Loucy (cell line): ENCODE results near the gene SQSTM1.

Experiments
- EZH2phosphoT487 ChIP-seq: fragments of 200-600 bp; IDR thresholded peaks from 2 replicates; pipeline ENCODE4 v1.6.1; 2018; ENCODE audit warnings: antibody characterized with exemption, mild to moderate bottlenecking, moderate library complexity, borderline replicate concordance
- TF ChIP-seq, protein P1 (sequence below): fragments of 200-600 bp; sonication (generic); conservative IDR thresholded peaks from 2 replicates; pipeline ENCODE4 v1.5.1; 2014; ENCODE audit warnings: mild to moderate bottlenecking, antibody characterized with exemption, low read length

- TF ChIP-seq, protein P1, sequence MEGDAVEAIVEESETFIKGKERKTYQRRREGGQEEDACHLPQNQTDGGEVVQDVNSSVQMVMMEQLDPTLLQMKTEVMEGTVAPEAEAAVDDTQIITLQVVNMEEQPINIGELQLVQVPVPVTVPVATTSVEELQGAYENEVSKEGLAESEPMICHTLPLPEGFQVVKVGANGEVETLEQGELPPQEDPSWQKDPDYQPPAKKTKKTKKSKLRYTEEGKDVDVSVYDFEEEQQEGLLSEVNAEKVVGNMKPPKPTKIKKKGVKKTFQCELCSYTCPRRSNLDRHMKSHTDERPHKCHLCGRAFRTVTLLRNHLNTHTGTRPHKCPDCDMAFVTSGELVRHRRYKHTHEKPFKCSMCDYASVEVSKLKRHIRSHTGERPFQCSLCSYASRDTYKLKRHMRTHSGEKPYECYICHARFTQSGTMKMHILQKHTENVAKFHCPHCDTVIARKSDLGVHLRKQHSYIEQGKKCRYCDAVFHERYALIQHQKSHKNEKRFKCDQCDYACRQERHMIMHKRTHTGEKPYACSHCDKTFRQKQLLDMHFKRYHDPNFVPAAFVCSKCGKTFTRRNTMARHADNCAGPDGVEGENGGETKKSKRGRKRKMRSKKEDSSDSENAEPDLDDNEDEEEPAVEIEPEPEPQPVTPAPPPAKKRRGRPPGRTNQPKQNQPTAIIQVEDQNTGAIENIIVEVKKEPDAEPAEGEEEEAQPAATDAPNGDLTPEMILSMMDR = no peak
- no peak for TF ChIP-seq EZH2phosphoT487
Measured at GRCh38 chr5:179865491-179866240, 45.0 kb downstream of the SQSTM1 start.
